Keratinocyte (primary cell): ENCODE measurements around the gene IRAK2. TPM values are rescaled to one million over a fixed set of nuclear protein-coding genes. Genes with fewer than 3 reads are reported as not detected.

Source experiments
- DNase-seq: peaks from one replicate; pipeline ENCODE4 v3.0.0-alpha.2; 2011; ENCODE audit warnings: low read depth, missing footprints, low spot score
- FAIRE-seq: peaks from 2 replicates; lab custom pipeline; 2011; peaks lifted over from hg19 to GRCh38; lab: Jason Lieb, UNC
- H2AFZ ChIP-seq: 2 replicates; pipeline ENCODE4 v1.6.0; 2012; ENCODE audit warnings: low read length, control low read depth, inconsistent platforms; ENCODE audit not compliant: control insufficient read depth
- H3K27ac ChIP-seq: 2 replicates; pipeline ENCODE4 v1.5.1; 2011; ENCODE audit warnings: low read length; ENCODE audit not compliant: control insufficient read depth, insufficient read depth
- H3K27me3 ChIP-seq: 3 replicates; pipeline ENCODE4 v1.6.0; 2011; ENCODE audit warnings: low read length; ENCODE audit not compliant: control insufficient read depth, insufficient read depth; ENCODE audit errors: extremely low read depth
- H3K36me3 ChIP-seq, 2 experiments: 2 replicates in 1 of 2; 3 replicates in 1 of 2; pipeline ENCODE4 v1.5.1; 2011; ENCODE audit warnings: low read length in 2 of 2, mild to moderate bottlenecking in 1 of 2; ENCODE audit not compliant: control insufficient read depth in 2 of 2, insufficient read depth in 2 of 2; ENCODE audit errors: extremely low read depth in 1 of 2
- H3K4me1 ChIP-seq: 3 replicates; pipeline ENCODE4 v1.5.1; 2011; ENCODE audit warnings: low read length; ENCODE audit not compliant: control insufficient read depth, insufficient read depth; ENCODE audit errors: extremely low read depth
- H3K4me2 ChIP-seq: 3 replicates; pipeline ENCODE4 v1.6.0; 2011; ENCODE audit warnings: low read depth, low read length; ENCODE audit not compliant: control insufficient read depth, insufficient read depth; ENCODE audit errors: extremely low read depth
- H3K4me3 ChIP-seq, 3 experiments: fragments of 200-600 bp in 1 of 3; sonication (generic) in 1 of 3; 2 replicates in 2 of 3; 3 replicates in 1 of 3; pipeline ENCODE4 v1.5.1; 2011 to 2016; ENCODE audit warnings: low read length in 3 of 3, mild to moderate bottlenecking in 3 of 3, control low read depth in 2 of 3, inconsistent platforms in 1 of 3, low read depth in 1 of 3, mixed read lengths in 1 of 3, mixed run types in 1 of 3, moderate library complexity in 1 of 3; ENCODE audit not compliant: control insufficient read depth in 2 of 3, insufficient read depth in 2 of 3; ENCODE audit errors: extremely low read depth in 1 of 3
- H3K79me2 ChIP-seq: 2 replicates; pipeline ENCODE4 v1.6.0; 2012; ENCODE audit warnings: low read length; ENCODE audit not compliant: control insufficient read depth, insufficient read depth
- H3K9ac ChIP-seq: 3 replicates; pipeline ENCODE4 v1.6.0; 2011; ENCODE audit warnings: low read length; ENCODE audit not compliant: control insufficient read depth, insufficient read depth; ENCODE audit errors: extremely low read depth
- H3K9me1 ChIP-seq: 3 replicates; pipeline ENCODE4 v1.6.0; 2011; ENCODE audit warnings: low read length; ENCODE audit not compliant: control insufficient read depth, insufficient read depth; ENCODE audit errors: extremely low read depth
- H3K9me3 ChIP-seq: 2 replicates; pipeline ENCODE4 v1.5.1; 2012; ENCODE audit warnings: low read depth, low read length; ENCODE audit not compliant: control insufficient read depth
- H4K20me1 ChIP-seq: 3 replicates; pipeline ENCODE4 v1.6.0; 2011; ENCODE audit warnings: low read length; ENCODE audit not compliant: control insufficient read depth, insufficient read depth; ENCODE audit errors: extremely low read depth
- EZH2 ChIP-seq: IDR thresholded peaks from one replicate; pipeline ENCODE4 v1.6.1; 2012; ENCODE audit warnings: inconsistent platforms, mild to moderate bottlenecking, low read length, moderate library complexity
- dilution Hi-C: fragments of 300-500 bp; cut with MboI; formaldehyde crosslinking; loops from one replicate; pipeline ENCODE4 v1.7.0; 2020; ENCODE audit warnings: low sequenced_read_pairs; ENCODE audit not compliant: extremely low pct_ligation_motif_present
- polyA plus RNA-seq, 5 experiments: library from polyadenylated mRNA; depleted of rRNA in 3 of 5; stranded (reverse) in 3 of 5; stranded (forward) in 1 of 5; unstranded in 1 of 5; fragments of >200 nt; gene quantifications; 1 replicate in 1 of 5; 2 replicates in 3 of 5; 3 replicates in 1 of 5; pipeline versions ENCODE4 v1.2.1 to v1.2.3, GENCODE V29; 2011 to 2012; ENCODE audit warnings: missing spikeins in 2 of 5, low read depth in 1 of 5, low replicate concordance in 1 of 5
- TF ChIP-seq, protein P1 (sequence below), 3 experiments: IDR thresholded peaks in 1 of 3; conservative IDR thresholded peaks in 1 of 3; optimal IDR thresholded peaks in 1 of 3; 2 replicates in 2 of 3; 3 replicates in 1 of 3; pipeline versions ENCODE3 to v1.5.1; 2011; ENCODE audit warnings: low read length in 3 of 3, mild to moderate bottlenecking in 3 of 3, moderate library complexity in 2 of 3, control low read depth in 1 of 3, inconsistent platforms in 1 of 3; ENCODE audit not compliant: insufficient read depth in 2 of 3; ENCODE audit errors: extremely low read depth in 1 of 3

Gene IRAK2
- polyA plus RNA-seq, 1 donor (not counting 4 experiments of a cell fraction or from before 2014, with no cell fraction given), result 3.5 TPM

DNA sequence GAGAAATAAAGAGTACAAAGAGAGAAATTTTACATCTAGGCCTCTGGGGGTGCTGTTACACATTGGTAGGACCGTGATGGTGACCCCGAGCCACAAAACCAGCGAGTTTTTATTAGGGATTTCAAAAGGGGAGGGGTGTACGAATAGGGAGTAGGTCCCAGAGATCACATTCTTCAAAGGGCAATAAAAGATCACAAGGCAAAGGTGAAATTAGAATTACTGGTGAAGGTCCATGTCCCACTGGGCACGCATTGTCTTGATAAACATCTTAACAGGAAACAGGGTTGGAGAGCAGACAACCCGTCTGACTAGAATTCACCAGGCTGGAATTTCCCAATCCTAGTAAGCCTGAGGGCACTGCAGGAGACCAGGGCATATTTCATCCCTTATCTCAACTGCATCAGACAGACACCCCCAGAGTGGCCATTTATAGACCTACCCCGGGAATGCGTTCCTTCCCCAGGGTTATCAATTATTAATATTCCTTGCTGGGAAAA is 4.3 kb downstream of the IRAK2 start:
- Histone ChIP-seq H3K79me2 (no peaks in the 10 kb centered on the region), H3K9me3 (peaks cover 7% of the 10 kb centered on the region), H3K4me2 (no peak overlapping the region), H3K4me1 (peaks cover 8% of the 10 kb centered on the region), H3K4me3 (no peak overlapping the region), H3K36me3 (no peaks in the 10 kb centered on the region), H3K27ac (no peak overlapping the region), H3K9ac (no peak overlapping the region), H4K20me1 (no peaks in the 10 kb centered on the region), H3K27me3 (no peaks in the 10 kb centered on the region), H2AFZ (no peak overlapping the region), H3K9me1 (no peaks in the 10 kb centered on the region)
- dilution Hi-C loops, result no loop called here
- FAIRE-seq, result no peak
- no peak for DNase-seq
- no peak for TF ChIP-seq EZH2
- TF ChIP-seq, protein P1, sequence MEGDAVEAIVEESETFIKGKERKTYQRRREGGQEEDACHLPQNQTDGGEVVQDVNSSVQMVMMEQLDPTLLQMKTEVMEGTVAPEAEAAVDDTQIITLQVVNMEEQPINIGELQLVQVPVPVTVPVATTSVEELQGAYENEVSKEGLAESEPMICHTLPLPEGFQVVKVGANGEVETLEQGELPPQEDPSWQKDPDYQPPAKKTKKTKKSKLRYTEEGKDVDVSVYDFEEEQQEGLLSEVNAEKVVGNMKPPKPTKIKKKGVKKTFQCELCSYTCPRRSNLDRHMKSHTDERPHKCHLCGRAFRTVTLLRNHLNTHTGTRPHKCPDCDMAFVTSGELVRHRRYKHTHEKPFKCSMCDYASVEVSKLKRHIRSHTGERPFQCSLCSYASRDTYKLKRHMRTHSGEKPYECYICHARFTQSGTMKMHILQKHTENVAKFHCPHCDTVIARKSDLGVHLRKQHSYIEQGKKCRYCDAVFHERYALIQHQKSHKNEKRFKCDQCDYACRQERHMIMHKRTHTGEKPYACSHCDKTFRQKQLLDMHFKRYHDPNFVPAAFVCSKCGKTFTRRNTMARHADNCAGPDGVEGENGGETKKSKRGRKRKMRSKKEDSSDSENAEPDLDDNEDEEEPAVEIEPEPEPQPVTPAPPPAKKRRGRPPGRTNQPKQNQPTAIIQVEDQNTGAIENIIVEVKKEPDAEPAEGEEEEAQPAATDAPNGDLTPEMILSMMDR (optimal IDR thresholded peaks at IDR 0.05 in 1 of 3, IDR thresholded peaks at IDR 0.05 in 1 of 3, conservative IDR thresholded peaks at IDR 0.05 in 1 of 3; ENCODE audit: extremely low read depth in 1 of 3, insufficient read depth in 2 of 3, low read length in 3 of 3), result no peak

DNA sequence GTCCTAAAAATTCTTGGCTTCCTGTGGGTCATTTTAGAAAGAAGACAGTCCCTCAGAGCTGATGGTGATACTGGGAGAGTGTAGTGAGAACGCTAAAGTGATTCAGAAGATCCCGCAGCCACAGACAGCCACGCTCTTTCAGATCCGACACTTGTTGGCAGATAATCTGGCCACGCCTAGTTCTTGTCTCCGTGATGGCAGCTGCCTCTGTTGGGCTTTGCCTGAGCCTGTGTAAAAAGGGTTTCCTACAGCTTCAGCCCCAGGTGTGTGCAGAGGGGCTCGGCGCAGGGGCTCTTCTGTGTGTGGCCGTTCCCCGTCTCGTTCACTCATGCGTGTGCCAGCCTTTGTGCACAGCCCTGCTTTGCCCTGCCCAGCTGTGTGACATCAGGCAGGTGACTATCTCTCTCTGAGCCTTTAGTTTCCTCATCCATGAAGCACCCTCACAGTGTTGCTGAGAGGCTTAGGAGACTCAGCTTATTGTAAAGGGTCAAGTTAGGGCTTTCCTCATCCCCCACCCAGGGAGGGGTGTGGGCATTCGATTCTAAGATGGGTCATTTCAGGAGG is 6.3 kb downstream of the IRAK2 start:
- peaks cover 7% of the 10 kb centered on the region for H3K9me3 ChIP-seq
- H3K4me2 ChIP-seq, result peak overlapping the region; percentile 27
- FAIRE-seq, result no peak
- no peaks in the 10 kb centered on the region for H3K9me1 ChIP-seq
- TF ChIP-seq, protein P1 (optimal IDR thresholded peaks at IDR 0.05 in 1 of 3, IDR thresholded peaks at IDR 0.05 in 1 of 3, conservative IDR thresholded peaks at IDR 0.05 in 1 of 3; ENCODE audit: extremely low read depth in 1 of 3, insufficient read depth in 2 of 3, low read length in 3 of 3), result no peak
- TF ChIP-seq EZH2, result no peak
- no peaks in the 10 kb centered on the region for H3K27me3 ChIP-seq
- dilution Hi-C loops, result no loop called here
- no peaks in the 10 kb centered on the region for H3K36me3 ChIP-seq
- no peak overlapping the region for H3K9ac ChIP-seq
- H3K27ac ChIP-seq, result no peak overlapping the region
- no peaks in the 10 kb centered on the region for H4K20me1 ChIP-seq
- DNase-seq, result no peak
- H3K4me3 ChIP-seq, result peak overlapping the region in 1 of 3 experiments; percentile 33
- peak overlapping the region; percentile 58 for H2AFZ ChIP-seq
- no peaks in the 10 kb centered on the region for H3K79me2 ChIP-seq
- H3K4me1 ChIP-seq, result peaks cover 8% of the 10 kb centered on the region
